HepG2 (cell line): Measurements from ENCODE around the gene MRGPRF. TPM values are rescaled to one million over a fixed set of nuclear protein-coding genes. Genes with fewer than 3 reads are reported as not detected.

Experiments
- CAMTA2 ChIP-seq: sonication (generic); formaldehyde crosslinking; IDR thresholded peaks from 2 replicates; pipeline ENCODE4 v1.4.0; 2020; ENCODE audit warnings: mild to moderate bottlenecking, missing genetic modification reagents, borderline replicate concordance
- CREB1 ChIP-seq, 2 experiments: fragments of 450-650 bp in 1 of 2; IDR thresholded peaks; 2 replicates each; pipeline ENCODE4 v1.6.1; 2016 to 2017; ENCODE audit warnings: control low read depth in 1 of 2, mild to moderate bottlenecking in 1 of 2, missing compliant biosample characterization in 1 of 2, missing genetic modification characterization in 1 of 2
- MED1 ChIP-seq: sonication (generic); formaldehyde crosslinking; IDR thresholded peaks from 2 replicates; pipeline ENCODE4 v1.4.0; 2020; ENCODE audit warnings: missing genetic modification reagents
- NONO ChIP-seq, 2 experiments: fragments of 450-650 bp in 1 of 2; sonication (generic) in 1 of 2; formaldehyde crosslinking in 1 of 2; IDR thresholded peaks in 1 of 2; conservative IDR thresholded peaks in 1 of 2; 2 replicates each; pipeline versions ENCODE4 v1.6.1 to v1.8.0; 2017 to 2022; ENCODE audit warnings: mild to moderate bottlenecking in 1 of 2, missing genetic modification reagents in 1 of 2, moderate library complexity in 1 of 2
- POLR2G ChIP-seq: fragments of 200-400 bp; formaldehyde crosslinking; IDR thresholded peaks from 2 replicates; pipeline ENCODE4 v1.6.1; 2018; ENCODE audit warnings: mild to moderate bottlenecking, low read depth, low read length, moderate library complexity
- RELA ChIP-seq: sonication (generic); formaldehyde crosslinking; IDR thresholded peaks from 2 replicates; pipeline ENCODE4 v1.4.0; 2020; ENCODE audit warnings: missing genetic modification reagents
- SOX5 ChIP-seq: IDR thresholded peaks from 2 replicates; pipeline ENCODE4 v1.6.1; 2016; ENCODE audit warnings: borderline replicate concordance
- SPEN ChIP-seq: sonication (generic); formaldehyde crosslinking; IDR thresholded peaks from 2 replicates; pipeline ENCODE4 v1.5.1; 2020; ENCODE audit warnings: low read depth, mild to moderate bottlenecking, missing genetic modification reagents
- ZBTB7B ChIP-seq: sonication (generic); formaldehyde crosslinking; IDR thresholded peaks from 2 replicates; pipeline ENCODE4 v1.4.0; 2020; ENCODE audit warnings: missing genetic modification reagents
- ZKSCAN8 ChIP-seq: IDR thresholded peaks from 2 replicates; pipeline ENCODE4 v1.6.1; 2016; ENCODE audit warnings: borderline replicate concordance, missing genetic modification reagents, missing compliant biosample characterization
- ZNF343 ChIP-seq: sonication (generic); formaldehyde crosslinking; IDR thresholded peaks from 2 replicates; pipeline ENCODE4 v1.4.0; 2020; ENCODE audit warnings: mild to moderate bottlenecking, missing genetic modification reagents
- ZNF382 ChIP-seq: sonication (generic); formaldehyde crosslinking; IDR thresholded peaks from 2 replicates; pipeline ENCODE4 v1.5.0; 2020; ENCODE audit warnings: missing genetic modification reagents, mild to moderate bottlenecking, borderline replicate concordance
- ZNF501 ChIP-seq: sonication (generic); formaldehyde crosslinking; IDR thresholded peaks from 2 replicates; pipeline ENCODE4 v1.5.1; 2020; ENCODE audit warnings: mild to moderate bottlenecking, moderate library complexity, missing genetic modification reagents
- ZNF557 ChIP-seq: sonication (generic); formaldehyde crosslinking; IDR thresholded peaks from 2 replicates; pipeline ENCODE4 v1.4.0; 2020; ENCODE audit warnings: missing genetic modification reagents
- ZNF746 ChIP-seq: sonication (generic); formaldehyde crosslinking; IDR thresholded peaks from 2 replicates; pipeline ENCODE4 v1.8.0; 2022; ENCODE audit warnings: mild to moderate bottlenecking, missing genetic modification reagents
- ZNF766 ChIP-seq: sonication (generic); formaldehyde crosslinking; IDR thresholded peaks from 2 replicates; pipeline ENCODE4 v1.5.0; 2020; ENCODE audit warnings: missing genetic modification reagents, borderline replicate concordance
- ZNF772 ChIP-seq: sonication (generic); formaldehyde crosslinking; IDR thresholded peaks from 2 replicates; pipeline ENCODE4 v1.5.0; 2020; ENCODE audit warnings: mild to moderate bottlenecking, missing genetic modification reagents
- ZNF790 ChIP-seq: sonication (generic); formaldehyde crosslinking; IDR thresholded peaks from 2 replicates; pipeline ENCODE4 v1.8.0; 2022; ENCODE audit warnings: missing genetic modification reagents, mild to moderate bottlenecking, borderline replicate concordance
- polyA plus RNA-seq, 8 experiments: library from polyadenylated mRNA; depleted of rRNA in 3 of 8; stranded (reverse) in 7 of 8; unstranded in 1 of 8; fragments of >200 nt; fragmentation: Illumina TruSeq in 4 of 8; extraction: Trizol in 4 of 8; gene quantifications; 2 replicates each; pipeline versions ENCODE4 v1.2.1 to v1.2.3, GENCODE V29; 2011 to 2016; ENCODE audit warnings: low read depth in 4 of 8, missing spikeins in 1 of 8, mixed read lengths in 1 of 8; ENCODE audit not compliant: insufficient read depth in 1 of 8
- total RNA-seq, 5 experiments: library from RNA; depleted of rRNA; stranded (reverse); fragments of >200 nt; fragmentation: Illumina TruSeq; extraction: Trizol; gene quantifications; 2 replicates each; pipeline ENCODE4 v1.2.3, GENCODE V29; 2016; ENCODE audit warnings: low read depth in 1 of 5
- TF ChIP-seq, protein P1 (sequence below), 2 experiments: sonication (generic) in 1 of 2; formaldehyde crosslinking in 1 of 2; IDR thresholded peaks; 2 replicates each; pipeline versions ENCODE4 v1.5.1 to v1.6.1; 2011 to 2020; ENCODE audit warnings: borderline replicate concordance in 1 of 2, low read depth in 1 of 2, low read length in 1 of 2, mild to moderate bottlenecking in 1 of 2, missing genetic modification reagents in 1 of 2, moderate library complexity in 1 of 2
- TF ChIP-seq, protein P2 (sequence below): sonication (generic); formaldehyde crosslinking; IDR thresholded peaks from 2 replicates; pipeline ENCODE4 v1.5.0; 2020; ENCODE audit warnings: missing genetic modification reagents, mild to moderate bottlenecking, borderline replicate concordance
- TF ChIP-seq, protein P3 (sequence below): conservative IDR thresholded peaks from 2 replicates; pipeline ENCODE4 v1.6.1; 2018; ENCODE audit warnings: missing genetic modification reagents

Gene MRGPRF
- total and polyA plus RNA-seq, 2 of the 13 experiments (the other 11 are each of a cell fraction or from before 2014, with no cell fraction given), result not detected

DNA sequence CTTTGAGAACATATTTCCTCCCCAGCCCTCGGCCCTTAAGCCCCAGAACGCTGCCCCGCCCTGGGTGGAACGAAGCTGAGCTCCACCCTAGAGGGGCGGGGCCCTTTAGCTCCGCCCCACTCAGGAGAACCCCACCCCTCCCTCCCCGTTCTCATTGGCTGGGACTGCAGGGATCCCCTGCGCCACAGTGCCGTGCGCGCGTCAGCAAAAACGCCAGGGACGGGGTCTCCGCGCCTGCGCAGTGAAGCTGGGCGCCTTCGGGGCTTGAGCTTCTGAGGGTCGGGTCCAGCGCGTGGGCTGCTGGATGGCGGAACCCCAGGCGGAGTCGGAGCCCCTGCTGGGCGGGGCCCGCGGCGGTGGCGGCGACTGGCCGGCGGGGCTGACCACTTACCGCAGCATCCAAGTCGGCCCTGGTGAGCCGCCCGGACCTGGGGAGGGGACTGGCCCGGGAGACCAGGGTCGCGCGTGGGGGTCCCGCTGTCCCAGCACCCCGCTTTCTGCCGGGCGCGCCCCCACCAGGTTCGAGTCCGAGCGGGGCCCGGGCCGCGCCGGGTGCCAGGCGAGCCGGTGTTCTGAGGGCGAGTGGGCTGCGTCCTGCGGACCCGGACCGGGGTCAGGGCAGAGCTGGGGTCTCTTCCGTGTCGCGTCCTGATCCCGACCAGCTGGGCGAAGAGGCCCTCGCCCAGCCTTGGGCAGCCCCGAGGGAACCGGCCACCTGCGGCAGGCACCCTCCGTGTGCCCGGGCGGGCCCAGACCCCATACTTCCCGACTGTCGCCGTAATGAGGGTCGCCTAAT is 35.8 kb upstream of the MRGPRF start, which contains the start of gene TPCN2 (continued):
- no peak for TF ChIP-seq ZNF790 (CRISPR knock-in tag)
- TF ChIP-seq CAMTA2 (CRISPR knock-in tag), result peak; percentile 76; the same call in 1 of the 2 replicates
- peak; percentile 41; the same call in 1 of the 2 replicates for TF ChIP-seq SPEN (CRISPR knock-in tag)
- TF ChIP-seq ZNF343 (CRISPR knock-in tag), result peak; percentile 31; the same call in 1 of the 2 replicates
- TF ChIP-seq ZNF501 (CRISPR knock-in tag), result peak; percentile 84
- TF ChIP-seq ZNF766 (CRISPR knock-in tag), result no peak
- TF ChIP-seq SOX5 (CRISPR knock-in tag), result 0 out of 2 replicates have a peak, but pooled peaks have one; percentile 9
- no peak for TF ChIP-seq ZNF557 (CRISPR knock-in tag)
- TF ChIP-seq ZKSCAN8, result 0 out of 2 replicates have a peak, but pooled peaks have one; percentile 7
- TF ChIP-seq ZNF746 (CRISPR knock-in tag), result no peak
- TF ChIP-seq MED1 (CRISPR knock-in tag), result no peak
- TF ChIP-seq RELA (CRISPR knock-in tag), result no peak
- TF ChIP-seq POLR2G, result peak; percentile 91
- TF ChIP-seq, protein P1, sequence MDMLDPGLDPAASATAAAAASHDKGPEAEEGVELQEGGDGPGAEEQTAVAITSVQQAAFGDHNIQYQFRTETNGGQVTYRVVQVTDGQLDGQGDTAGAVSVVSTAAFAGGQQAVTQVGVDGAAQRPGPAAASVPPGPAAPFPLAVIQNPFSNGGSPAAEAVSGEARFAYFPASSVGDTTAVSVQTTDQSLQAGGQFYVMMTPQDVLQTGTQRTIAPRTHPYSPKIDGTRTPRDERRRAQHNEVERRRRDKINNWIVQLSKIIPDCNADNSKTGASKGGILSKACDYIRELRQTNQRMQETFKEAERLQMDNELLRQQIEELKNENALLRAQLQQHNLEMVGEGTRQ (IDR thresholded peaks at IDR 0.05; ENCODE audit: low read depth, low read length), result no peak
- TF ChIP-seq, protein P1 (CRISPR knock-in tag; IDR thresholded peaks at IDR 0.05; ENCODE audit: borderline replicate concordance), result no peak
- TF ChIP-seq, protein P2, sequence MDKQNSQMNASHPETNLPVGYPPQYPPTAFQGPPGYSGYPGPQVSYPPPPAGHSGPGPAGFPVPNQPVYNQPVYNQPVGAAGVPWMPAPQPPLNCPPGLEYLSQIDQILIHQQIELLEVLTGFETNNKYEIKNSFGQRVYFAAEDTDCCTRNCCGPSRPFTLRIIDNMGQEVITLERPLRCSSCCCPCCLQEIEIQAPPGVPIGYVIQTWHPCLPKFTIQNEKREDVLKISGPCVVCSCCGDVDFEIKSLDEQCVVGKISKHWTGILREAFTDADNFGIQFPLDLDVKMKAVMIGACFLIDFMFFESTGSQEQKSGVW, result peak; percentile 60; the same call in 1 of the 2 replicates
- no peak for TF ChIP-seq ZNF382 (CRISPR knock-in tag)
- TF ChIP-seq NONO (IDR thresholded peaks at IDR 0.05), result no peak
- peak; percentile 63 for TF ChIP-seq NONO (CRISPR knock-in tag; conservative IDR thresholded peaks at IDR 0.05)
- no peak for TF ChIP-seq ZNF772 (CRISPR knock-in tag)
- TF ChIP-seq ZBTB7B (CRISPR knock-in tag), result peak; percentile 42; the same call in 1 of the 2 replicates
- TF ChIP-seq, protein P3, sequence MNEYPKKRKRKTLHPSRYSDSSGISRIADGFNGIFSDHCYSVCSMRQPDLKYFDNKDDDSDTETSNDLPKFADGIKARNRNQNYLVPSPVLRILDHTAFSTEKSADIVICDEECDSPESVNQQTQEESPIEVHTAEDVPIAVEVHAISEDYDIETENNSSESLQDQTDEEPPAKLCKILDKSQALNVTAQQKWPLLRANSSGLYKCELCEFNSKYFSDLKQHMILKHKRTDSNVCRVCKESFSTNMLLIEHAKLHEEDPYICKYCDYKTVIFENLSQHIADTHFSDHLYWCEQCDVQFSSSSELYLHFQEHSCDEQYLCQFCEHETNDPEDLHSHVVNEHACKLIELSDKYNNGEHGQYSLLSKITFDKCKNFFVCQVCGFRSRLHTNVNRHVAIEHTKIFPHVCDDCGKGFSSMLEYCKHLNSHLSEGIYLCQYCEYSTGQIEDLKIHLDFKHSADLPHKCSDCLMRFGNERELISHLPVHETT (CRISPR knock-in tag), result no peak
- peak; percentile 60; the same call in 1 of the 2 replicates for TF ChIP-seq CREB1 (IDR thresholded peaks at IDR 0.05)
- peak; percentile 66; the same call in 1 of the 2 replicates for TF ChIP-seq CREB1 (CRISPR knock-in tag; IDR thresholded peaks at IDR 0.05)
